HG02981 (cell line): ENCODE results near the gene C18orf63.

Experiments
- ATAC-seq: cut with Tn5 transposase; IDR thresholded peaks from one replicate; pipeline ENCODE4 v1.9.1; 2021; ENCODE audit warnings: mild to moderate bottlenecking, moderate library complexity; ENCODE audit not compliant: unreplicated experiment

Gene C18orf63

GRCh38 chr18:74402806-74403433 lies 87.3 kb downstream of the C18orf63 start:
- no peak for ATAC-seq

- ATAC-seq: no peak
These were observed 92.2 kb downstream of the C18orf63 start for GRCh38 chr18:74407888-74408287.
